H9 (cell line): ENCODE results near the gene ITPR3. TPM values are rescaled to one million over a fixed set of nuclear protein-coding genes. Genes with fewer than 3 reads are reported as not detected.

Source experiments
- DNase-seq: peaks from one replicate; pipeline ENCODE4 v3.0.0-alpha.2; 2017
- H2AFZ ChIP-seq: one replicate; pipeline ENCODE4 v1.6.1; 2013; ENCODE audit warnings: mild to moderate bottlenecking, low read length, control low read depth, moderate library complexity
- H2AK5ac ChIP-seq: 2 replicates; pipeline ENCODE4 v1.6.1; 2013; ENCODE audit warnings: low read length, control low read depth, mixed read lengths; ENCODE audit not compliant: insufficient read length
- H2BK120ac ChIP-seq: one replicate; pipeline ENCODE4 v1.6.1; 2013; ENCODE audit warnings: low read depth, mild to moderate bottlenecking, low read length, control low read depth, inconsistent platforms; ENCODE audit not compliant: poor library complexity, severe bottlenecking
- H2BK12ac ChIP-seq: 2 replicates; pipeline ENCODE4 v1.6.1; 2013; ENCODE audit warnings: low read length, control low read depth, mixed read lengths, low read depth; ENCODE audit not compliant: insufficient read length
- H2BK15ac ChIP-seq: 2 replicates; pipeline ENCODE4 v1.6.1; 2013; ENCODE audit warnings: low read depth, low read length, control low read depth
- H2BK20ac ChIP-seq: one replicate; pipeline ENCODE4 v1.6.1; 2013; ENCODE audit warnings: low read depth, mild to moderate bottlenecking, low read length, control low read depth, inconsistent platforms; ENCODE audit not compliant: poor library complexity, severe bottlenecking
- H2BK5ac ChIP-seq: 2 replicates; pipeline ENCODE4 v1.6.1; 2013; ENCODE audit warnings: low read length, control low read depth, mixed read lengths; ENCODE audit not compliant: insufficient read length
- H3K14ac ChIP-seq: 2 replicates; pipeline ENCODE4 v1.6.1; 2013; ENCODE audit warnings: low read length, control low read depth; ENCODE audit not compliant: insufficient read depth
- H3K18ac ChIP-seq: 2 replicates; pipeline ENCODE4 v1.6.1; 2013; ENCODE audit warnings: low read depth, mild to moderate bottlenecking, mixed read lengths, low read length, control low read depth; ENCODE audit not compliant: insufficient read length
- H3K23ac ChIP-seq: 2 replicates; pipeline ENCODE4 v1.6.1; 2013; ENCODE audit warnings: low read length, control low read depth, mixed read lengths, low read depth; ENCODE audit not compliant: insufficient read length
- H3K23me2 ChIP-seq: 2 replicates; pipeline ENCODE4 v1.6.1; 2013; ENCODE audit warnings: low read depth, mild to moderate bottlenecking, mixed read lengths, low read length, control low read depth; ENCODE audit not compliant: insufficient read length, poor library complexity, severe bottlenecking
- H3K27ac ChIP-seq: 2 replicates; pipeline ENCODE4 v1.5.1; 2013; ENCODE audit warnings: low read length, control low read depth, mixed read lengths, low read depth; ENCODE audit not compliant: insufficient read length
- H3K27me3 ChIP-seq: 2 replicates; pipeline ENCODE4 v1.6.1; 2013; ENCODE audit warnings: low read length, control low read depth, inconsistent platforms; ENCODE audit not compliant: insufficient read depth
- H3K4ac ChIP-seq: 2 replicates; pipeline ENCODE4 v1.6.1; 2013; ENCODE audit warnings: low read depth, mild to moderate bottlenecking, control low read depth, inconsistent platforms, low read length, moderate library complexity
- H3K4me1 ChIP-seq: 2 replicates; pipeline ENCODE4 v1.6.1; 2013; ENCODE audit warnings: low read length, control low read depth, inconsistent platforms; ENCODE audit not compliant: insufficient read depth
- H3K4me2 ChIP-seq: 2 replicates; pipeline ENCODE4 v1.6.1; 2013; ENCODE audit warnings: low read length, control low read depth, mixed read lengths; ENCODE audit not compliant: insufficient read length, insufficient read depth
- H3K56ac ChIP-seq: 2 replicates; pipeline ENCODE4 v1.6.1; 2013; ENCODE audit warnings: low read depth, mild to moderate bottlenecking, mixed read lengths, low read length, control low read depth; ENCODE audit not compliant: insufficient read length
- H3K79me1 ChIP-seq: 2 replicates; pipeline ENCODE4 v1.6.1; 2013; ENCODE audit warnings: low read depth, mild to moderate bottlenecking, moderate library complexity, low read length, control low read depth, inconsistent platforms; ENCODE audit not compliant: insufficient read depth, poor library complexity, severe bottlenecking
- H3K79me2 ChIP-seq: 2 replicates; pipeline ENCODE4 v1.6.1; 2013; ENCODE audit warnings: low read length, control low read depth, inconsistent platforms; ENCODE audit not compliant: insufficient read depth
- H3K9ac ChIP-seq: 2 replicates; pipeline ENCODE4 v1.6.1; 2013; ENCODE audit warnings: low read length, control low read depth, mixed read lengths; ENCODE audit not compliant: insufficient read length; ENCODE audit errors: extremely low read depth
- H3K9me3 ChIP-seq: one replicate; pipeline ENCODE4 v1.6.1; 2013; ENCODE audit warnings: low read depth, low read length, inconsistent platforms; ENCODE audit not compliant: control insufficient read depth
- H3T11ph ChIP-seq: one replicate; pipeline ENCODE4 v1.6.1; 2013; ENCODE audit warnings: mild to moderate bottlenecking, low read length, control low read depth, inconsistent platforms
- H4K20me1 ChIP-seq: one replicate; pipeline ENCODE4 v1.6.1; 2013; ENCODE audit not compliant: control insufficient read depth, insufficient read length, insufficient read depth
- H4K5ac ChIP-seq: 2 replicates; pipeline ENCODE4 v1.6.1; 2013; ENCODE audit warnings: low read depth, mild to moderate bottlenecking, mixed read lengths, low read length, control low read depth; ENCODE audit not compliant: insufficient read length
- H4K8ac ChIP-seq: replicated peaks from 2 replicates; pipeline ENCODE4 v1.6.1; 2013; ENCODE audit warnings: low read length, control low read depth, mixed read lengths, low read depth; ENCODE audit not compliant: insufficient read length
- H4K91ac ChIP-seq: 2 replicates; pipeline ENCODE4 v1.6.1; 2013; ENCODE audit warnings: low read depth, mild to moderate bottlenecking, moderate library complexity, mixed read lengths, low read length, control low read depth; ENCODE audit not compliant: insufficient read length
- H3K27ac Mint-ChIP-seq, 3 experiments: 2 replicates in 2 of 3; 3 replicates in 1 of 3; pipeline ENCODE4 v1.8.0; 2020 to 2021; ENCODE audit warnings: mixed read lengths in 3 of 3, mild to moderate bottlenecking in 1 of 3, moderate library complexity in 1 of 3
- H3K27me3 Mint-ChIP-seq: 2 replicates; pipeline ENCODE4 v1.8.0; 2021; ENCODE audit warnings: low read depth, mild to moderate bottlenecking, moderate library complexity, mixed read lengths
- H3K36me3 Mint-ChIP-seq, 3 experiments: 2 replicates in 2 of 3; 3 replicates in 1 of 3; pipeline ENCODE4 v1.8.0; 2020 to 2021; ENCODE audit warnings: low read depth in 3 of 3, mixed read lengths in 3 of 3; ENCODE audit not compliant: insufficient read depth in 1 of 3
- H3K4me1 Mint-ChIP-seq, 2 experiments: 2 replicates each; pipeline ENCODE4 v1.8.0; 2020; ENCODE audit warnings: mixed read lengths in 2 of 2
- H3K4me3 Mint-ChIP-seq, 2 experiments: 2 replicates in 1 of 2; 3 replicates in 1 of 2; pipeline ENCODE4 v1.8.0; 2020 to 2021; ENCODE audit warnings: mild to moderate bottlenecking in 2 of 2, mixed read lengths in 2 of 2, moderate library complexity in 1 of 2
- H3K9me3 Mint-ChIP-seq, 2 experiments: 2 replicates in 1 of 2; 3 replicates in 1 of 2; pipeline ENCODE4 v1.8.0; 2020; ENCODE audit warnings: mild to moderate bottlenecking in 2 of 2, mixed read lengths in 2 of 2, moderate library complexity in 1 of 2
- CTCF ChIP-seq: fragments of 200-600 bp; sonication (generic); conservative IDR thresholded peaks from 3 replicates; pipeline ENCODE4 v1.8.0; 2021; ENCODE audit warnings: antibody characterized with exemption, mild to moderate bottlenecking
- WGBS: extraction: QIAGEN DNeasy Blood & Tissue Kit; methylation state at CpG from one replicate; pipeline ENCODE4 v1.1.7; 2013; ENCODE audit warnings: missing lambda C conversion rate, low lambda C conversion rate, mixed read lengths; ENCODE audit not compliant: insufficient read length; ENCODE audit errors: extremely low coverage; 5-methylcytosine and 5-hydroxymethylcytosine counted together
- total RNA-seq: library from RNA; stranded (reverse); gene quantifications from 2 replicates; pipeline ENCODE4 v1.2.1, GENCODE V29; 2021

Gene ITPR3
- total RNA-seq, 1 experiment from 2014 or later: 40.3 TPM

GRCh38 chr6:33624856-33625255 is 3.7 kb downstream of the ITPR3 start:
- no peak overlapping the region for H3K14ac ChIP-seq
- peaks cover 0 to 13% (median 7%) of the 10 kb centered on the region in 3 experiments; a peak in 3 of 7 replicates for H3K36me3 Mint-ChIP-seq
- H2BK12ac ChIP-seq: no peak overlapping the region
- H3K79me1 ChIP-seq: peaks cover 5% of the 10 kb centered on the region
- peaks cover 10% of the 10 kb centered on the region; the same call in 1 of the 2 replicates for H3K4me1 ChIP-seq
- H3K56ac ChIP-seq: no peak overlapping the region
- H2BK15ac ChIP-seq: no peak overlapping the region
- H3K27ac Mint-ChIP-seq: no peak overlapping the region
- TF ChIP-seq CTCF: no peak
- no peak overlapping the region for H3K9ac ChIP-seq
- H3K27me3 ChIP-seq: no peaks in the 10 kb centered on the region
- no peak overlapping the region for H3K23ac ChIP-seq
- H3T11ph ChIP-seq: no peak overlapping the region
- no peak overlapping the region for H4K5ac ChIP-seq
- no peak for DNase-seq
- peaks cover 28% of the 10 kb centered on the region for H3K23me2 ChIP-seq
- no peak overlapping the region for H2BK120ac ChIP-seq
- WGBS: no CpG with 5 or more reads among the region's 4 CpGs
- no peak overlapping the region for H2AFZ ChIP-seq
- H3K18ac ChIP-seq: no peak overlapping the region
- H3K27me3 Mint-ChIP-seq: peaks cover 5% of the 10 kb centered on the region
- peaks cover 3% of the 10 kb centered on the region; the same call in 1 of the 2 replicates for H3K79me2 ChIP-seq
- no peak overlapping the region for H4K8ac ChIP-seq
- no peak overlapping the region for H3K4me2 ChIP-seq
- H3K27ac ChIP-seq: no peak overlapping the region
- H4K20me1 ChIP-seq: no peaks in the 10 kb centered on the region
- no peaks in the 10 kb centered on the region for H3K9me3 Mint-ChIP-seq
- H3K4me3 Mint-ChIP-seq: no peak overlapping the region
- H3K4me1 Mint-ChIP-seq: peaks cover 44 to 58% of the 10 kb centered on the region in 2 experiments
- H4K91ac ChIP-seq: no peak overlapping the region
- H2BK5ac ChIP-seq: no peak overlapping the region
- H2BK20ac ChIP-seq: no peak overlapping the region
- no peak overlapping the region for H2AK5ac ChIP-seq
- no peaks in the 10 kb centered on the region for H3K9me3 ChIP-seq
- H3K4ac ChIP-seq: no peak overlapping the region
